ENCODE data around the gene MFSD2A.

Gene MFSD2A

GRCh38 chr1:39944410-39945112 is 10.4 kb upstream of the MFSD2A start:
- H3K9me3 ChIP-seq = no peaks in the 10 kb centered on the region

GRCh38 chr1:39946216-39946615 is 8.7 kb upstream of the MFSD2A start:
- Histone ChIP-seq H3K27ac (no peak overlapping the region), H3K9me3 (no peaks in the 10 kb centered on the region), H3K4me3 (ENCODE audit: low read depth in 1 of 2, low read length in 1 of 2) (no peak overlapping the region), H3K36me3 (no peaks in the 10 kb centered on the region), H3K27me3 (no peaks in the 10 kb centered on the region), H3K4me1 (ENCODE audit: control insufficient read depth in 1 of 2, insufficient read depth in 1 of 2, low read depth in 1 of 2, low read length in 1 of 2) (peaks cover 2 to 6% of the 10 kb centered on the region in 2 experiments)
- TF ChIP-seq CTCF (IDR thresholded peaks at IDR 0.05) = no peak

More at GRCh38 chr1:39944410-39945112, 10.4 kb upstream of the MFSD2A start:
- H3K4me3 ChIP-seq (ENCODE audit: low read depth in 1 of 2, low read length in 1 of 2) = no peak overlapping the region
- no peak for TF ChIP-seq CTCF (IDR thresholded peaks at IDR 0.05)
- no peaks in the 10 kb centered on the region for H3K36me3 ChIP-seq
- no peaks in the 10 kb centered on the region for H3K27me3 ChIP-seq
- peaks cover 18 to 23% of the 10 kb centered on the region in 2 experiments for H3K4me1 ChIP-seq (ENCODE audit: control insufficient read depth in 1 of 2, insufficient read depth in 1 of 2, low read depth in 1 of 2, low read length in 1 of 2)
- H3K27ac ChIP-seq = no peak overlapping the region

GRCh38 chr1:39947260-39947659 is 7.7 kb upstream of the MFSD2A start:
- no peaks in the 10 kb centered on the region for H3K9me3 ChIP-seq
- no peaks in the 10 kb centered on the region for H3K27me3 ChIP-seq
- no peak for TF ChIP-seq CTCF (IDR thresholded peaks at IDR 0.05)
- no peaks in the 10 kb centered on the region for H3K36me3 ChIP-seq
- H3K4me1 ChIP-seq (ENCODE audit: control insufficient read depth in 1 of 2, insufficient read depth in 1 of 2, low read depth in 1 of 2, low read length in 1 of 2) = no peaks in the 10 kb centered on the region
- H3K4me3 ChIP-seq (ENCODE audit: low read depth in 1 of 2, low read length in 1 of 2) = no peak overlapping the region
- H3K27ac ChIP-seq = no peak overlapping the region

GRCh38 chr1:39949891-39950290 is 5.1 kb upstream of the MFSD2A start:
- peaks cover 12% of the 10 kb centered on the region for H3K27me3 ChIP-seq
- H3K27ac ChIP-seq = no peak overlapping the region
- H3K4me1 ChIP-seq (ENCODE audit: control insufficient read depth in 1 of 2, insufficient read depth in 1 of 2, low read depth in 1 of 2, low read length in 1 of 2) = peaks cover 6 to 8% of the 10 kb centered on the region in 2 experiments
- no peak for TF ChIP-seq CTCF (IDR thresholded peaks at IDR 0.05)
- no peak overlapping the region for H3K4me3 ChIP-seq (ENCODE audit: low read depth in 1 of 2, low read length in 1 of 2)
- no peaks in the 10 kb centered on the region for H3K9me3 ChIP-seq
- no peaks in the 10 kb centered on the region for H3K36me3 ChIP-seq

GRCh38 chr1:39951926-39952325 is 3.0 kb upstream of the MFSD2A start:
- no peaks in the 10 kb centered on the region for H3K9me3 ChIP-seq
- TF ChIP-seq CTCF (IDR thresholded peaks at IDR 0.05) = no peak
- H3K36me3 ChIP-seq = no peaks in the 10 kb centered on the region
- peaks cover 21 to 22% of the 10 kb centered on the region in 2 experiments for H3K4me1 ChIP-seq (ENCODE audit: control insufficient read depth in 1 of 2, insufficient read depth in 1 of 2, low read depth in 1 of 2, low read length in 1 of 2)
- no peak overlapping the region for H3K4me3 ChIP-seq (ENCODE audit: low read depth in 1 of 2, low read length in 1 of 2)
- H3K27me3 ChIP-seq = peaks cover 24% of the 10 kb centered on the region
- H3K27ac ChIP-seq = no peak overlapping the region

Data from neutrophil (primary cell).